Thoracic aorta (tissue), 2 donors: ENCODE data around the gene GPALPP1. TPM values are rescaled to one million over a fixed set of nuclear protein-coding genes. Genes with fewer than 3 reads are reported as not detected.

Experiments
- ATAC-seq: fragments of 150-250 bp; one replicate; pipeline ENCODE4 v1.8.0; 2017; ENCODE audit warnings: low read depth; ENCODE audit not compliant: insufficient number of reproducible peaks, low FRiP score
- DNase-seq: peaks from one replicate; pipeline ENCODE4 v3.0.0-alpha.2; 2020; ENCODE audit warnings: low spot score
- H3K27ac ChIP-seq, 2 donors: fragments of 200-600 bp; sonication (generic); 1 replicate in 1 of 2; 2 replicates in 1 of 2; pipeline ENCODE4 v1.5.1; 2016; ENCODE audit warnings: mild to moderate bottlenecking in 2 of 2, moderate library complexity in 2 of 2
- H3K27me3 ChIP-seq: fragments of 200-600 bp; sonication (generic); replicated peaks from 2 replicates; pipeline ENCODE4 v1.6.0; 2016; ENCODE audit warnings: mild to moderate bottlenecking; ENCODE audit not compliant: insufficient read depth
- H3K36me3 ChIP-seq: fragments of 200-600 bp; sonication (generic); one replicate; pipeline ENCODE4 v1.5.1; 2016
- H3K4me1 ChIP-seq, 2 donors: fragments of 200-600 bp; sonication (generic); 1 replicate in 1 of 2; 2 replicates in 1 of 2; pipeline versions ENCODE4 v1.5.1 to v1.6.0; 2016; ENCODE audit warnings: low read depth in 2 of 2, mild to moderate bottlenecking in 1 of 2; ENCODE audit not compliant: control insufficient read depth in 1 of 2
- H3K4me3 ChIP-seq: fragments of 200-600 bp; sonication (generic); 2 replicates; pipeline ENCODE4 v1.5.1; 2016; ENCODE audit warnings: mild to moderate bottlenecking
- H3K9me3 ChIP-seq: fragments of 200-600 bp; sonication (generic); 2 replicates; pipeline ENCODE4 v1.5.1; 2016
- total RNA-seq, 2 donors: library from RNA; depleted of rRNA; stranded (reverse); fragments of >200 nt; gene quantifications; one replicate each; pipeline versions ENCODE4 v1.1.0 to v1.2.3, GENCODE V29; 2016
- TF ChIP-seq, protein P1 (sequence below): fragments of 200-600 bp; sonication (generic); IDR thresholded peaks from one replicate; pipeline ENCODE4 v1.5.1; 2019; ENCODE audit warnings: antibody characterized with exemption

GPALPP1 gene
- total RNA-seq, 2 donors from 2014 or later: 33.6 to 34.3 TPM

DNA sequence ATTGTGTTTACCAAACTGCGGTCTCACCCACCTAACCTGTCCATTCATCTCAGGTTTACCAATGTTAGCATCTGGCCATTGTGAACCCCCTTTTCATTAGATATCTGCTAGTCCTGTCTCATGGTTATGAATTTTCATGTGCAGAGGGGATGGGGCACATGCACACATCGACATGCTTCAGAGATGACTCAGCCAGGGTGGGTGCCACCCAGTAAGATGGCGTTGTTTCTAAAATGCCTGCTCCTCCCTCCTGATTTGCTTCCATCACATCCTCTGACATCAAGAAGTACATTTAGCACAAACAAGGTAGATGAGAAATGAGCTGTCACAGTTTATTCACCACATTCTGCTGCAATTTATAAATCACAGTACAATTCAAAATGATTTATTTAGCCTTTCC, 51.3 kb downstream of the GPALPP1 start:
- no peaks in the 10 kb centered on the region for H3K9me3 ChIP-seq
- H3K4me3 ChIP-seq: no peak overlapping the region
- no peaks in the 10 kb centered on the region for H3K4me1 ChIP-seq
- ATAC-seq (no peak), DNase-seq (no peak)
- H3K36me3 ChIP-seq: no peaks in the 10 kb centered on the region
- H3K27me3 ChIP-seq: no peaks in the 10 kb centered on the region
- TF ChIP-seq, protein P1, sequence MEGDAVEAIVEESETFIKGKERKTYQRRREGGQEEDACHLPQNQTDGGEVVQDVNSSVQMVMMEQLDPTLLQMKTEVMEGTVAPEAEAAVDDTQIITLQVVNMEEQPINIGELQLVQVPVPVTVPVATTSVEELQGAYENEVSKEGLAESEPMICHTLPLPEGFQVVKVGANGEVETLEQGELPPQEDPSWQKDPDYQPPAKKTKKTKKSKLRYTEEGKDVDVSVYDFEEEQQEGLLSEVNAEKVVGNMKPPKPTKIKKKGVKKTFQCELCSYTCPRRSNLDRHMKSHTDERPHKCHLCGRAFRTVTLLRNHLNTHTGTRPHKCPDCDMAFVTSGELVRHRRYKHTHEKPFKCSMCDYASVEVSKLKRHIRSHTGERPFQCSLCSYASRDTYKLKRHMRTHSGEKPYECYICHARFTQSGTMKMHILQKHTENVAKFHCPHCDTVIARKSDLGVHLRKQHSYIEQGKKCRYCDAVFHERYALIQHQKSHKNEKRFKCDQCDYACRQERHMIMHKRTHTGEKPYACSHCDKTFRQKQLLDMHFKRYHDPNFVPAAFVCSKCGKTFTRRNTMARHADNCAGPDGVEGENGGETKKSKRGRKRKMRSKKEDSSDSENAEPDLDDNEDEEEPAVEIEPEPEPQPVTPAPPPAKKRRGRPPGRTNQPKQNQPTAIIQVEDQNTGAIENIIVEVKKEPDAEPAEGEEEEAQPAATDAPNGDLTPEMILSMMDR: no peak
- H3K27ac ChIP-seq: no peak overlapping the region

DNA sequence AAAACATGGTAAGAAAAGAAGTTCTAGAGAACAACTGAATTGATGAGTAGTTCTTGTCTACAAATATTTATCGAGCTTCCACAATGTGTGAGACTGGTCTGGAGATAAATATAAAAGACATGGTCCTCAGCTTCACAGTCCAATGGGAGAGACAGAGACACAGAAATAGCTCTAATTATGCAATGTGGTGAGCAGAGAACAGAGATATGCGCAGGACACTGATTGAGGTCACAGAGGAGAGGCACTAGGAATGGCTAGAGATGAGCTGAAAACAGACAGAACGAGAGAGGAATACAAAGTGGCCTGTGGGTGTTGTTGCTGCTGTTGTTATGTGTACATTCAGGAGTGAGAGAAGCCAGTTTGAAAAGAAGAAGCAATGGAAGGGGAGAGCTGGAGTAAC, 53.2 kb downstream of the GPALPP1 start:
- no peak for ATAC-seq
- Histone ChIP-seq H3K4me3 (no peak overlapping the region), H3K36me3 (no peaks in the 10 kb centered on the region), H3K4me1 (peaks cover 0 to 11% of the 10 kb centered on the region in 2 donors), H3K27me3 (no peaks in the 10 kb centered on the region), H3K9me3 (no peaks in the 10 kb centered on the region), H3K27ac (no peak overlapping the region)
- no peak for DNase-seq
- TF ChIP-seq, protein P1: no peak

DNA sequence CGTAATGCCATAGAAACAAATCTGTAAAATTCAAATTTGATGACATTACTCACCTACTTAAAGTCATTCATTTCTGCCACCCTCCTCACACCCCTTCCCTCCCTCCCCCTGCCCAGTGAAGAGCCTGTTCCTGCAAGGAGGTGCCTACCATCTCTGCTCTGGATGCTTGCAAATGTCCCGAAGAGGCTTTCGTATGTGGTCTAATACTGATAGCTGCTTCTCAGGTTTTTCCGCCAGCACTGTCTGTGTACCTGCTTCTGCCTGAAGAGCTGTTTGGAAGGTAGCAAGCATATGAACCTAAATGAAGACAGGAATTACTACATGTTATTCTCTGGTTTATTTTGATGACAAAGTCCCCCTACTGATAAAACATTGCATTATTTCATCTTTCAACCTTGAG, 57.1 kb downstream of the GPALPP1 start:
- TF ChIP-seq, protein P1: no peak
- DNase-seq: no peak
- Histone ChIP-seq H3K36me3 (no peaks in the 10 kb centered on the region), H3K4me3 (peak overlapping the region; percentile 66), H3K27ac (no peak overlapping the region), H3K9me3 (no peaks in the 10 kb centered on the region), H3K4me1 (peaks cover 0 to 13% of the 10 kb centered on the region in 2 donors), H3K27me3 (no peaks in the 10 kb centered on the region)
- no peak for ATAC-seq

DNA sequence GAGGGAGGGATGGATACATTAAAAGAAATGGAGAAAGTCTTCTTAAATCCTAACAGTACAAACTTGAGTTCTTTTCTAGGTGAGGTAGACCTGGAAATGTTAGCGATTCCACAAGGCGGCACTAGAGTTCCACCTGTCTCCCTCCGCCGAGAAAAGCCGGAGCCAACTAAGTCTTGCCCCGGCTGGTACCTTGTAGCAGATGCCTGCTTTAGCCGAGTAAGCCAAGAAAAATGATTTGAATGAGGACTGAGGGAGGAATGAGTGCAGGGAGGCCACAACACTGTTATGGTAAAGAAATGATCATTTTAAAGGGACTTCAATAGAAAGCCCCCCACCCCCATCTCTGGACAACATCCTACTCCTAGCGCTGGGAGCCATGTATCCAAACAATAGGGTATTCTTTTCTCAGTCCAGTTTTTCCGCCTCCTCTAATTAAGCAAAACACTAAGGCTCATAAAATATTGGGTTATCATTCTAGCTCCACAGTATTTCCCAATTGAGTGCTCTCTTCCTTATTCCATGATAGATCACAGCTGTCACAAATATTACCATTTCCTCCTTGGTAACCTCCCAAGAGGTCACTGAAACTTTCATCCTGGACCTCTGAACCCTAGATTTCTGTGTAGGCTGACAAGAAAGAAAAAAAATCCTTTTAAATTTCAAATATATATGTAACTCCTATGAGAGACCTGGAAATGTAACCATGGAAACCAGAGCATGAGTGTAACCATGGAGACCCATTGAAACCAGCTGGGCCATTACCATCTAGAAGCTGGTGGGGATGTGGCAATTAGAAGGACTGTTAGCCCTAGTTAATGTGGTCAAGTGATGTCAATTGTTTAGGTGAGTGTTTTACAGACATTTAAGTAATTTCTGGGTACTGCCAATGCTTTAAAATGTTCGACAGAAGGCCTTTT, 58.3 kb downstream of the GPALPP1 start:
- TF ChIP-seq, protein P1: peak; percentile 83
- Histone ChIP-seq H3K9me3 (no peaks in the 10 kb centered on the region), H3K4me1 (peaks cover 0 to 13% of the 10 kb centered on the region in 2 donors), H3K4me3 (peak overlapping the region; percentile 66), H3K36me3 (no peaks in the 10 kb centered on the region), H3K27me3 (no peaks in the 10 kb centered on the region), H3K27ac (no peak overlapping the region)
- DNase-seq: peak; percentile 16
- ATAC-seq: peak; percentile 67

DNA sequence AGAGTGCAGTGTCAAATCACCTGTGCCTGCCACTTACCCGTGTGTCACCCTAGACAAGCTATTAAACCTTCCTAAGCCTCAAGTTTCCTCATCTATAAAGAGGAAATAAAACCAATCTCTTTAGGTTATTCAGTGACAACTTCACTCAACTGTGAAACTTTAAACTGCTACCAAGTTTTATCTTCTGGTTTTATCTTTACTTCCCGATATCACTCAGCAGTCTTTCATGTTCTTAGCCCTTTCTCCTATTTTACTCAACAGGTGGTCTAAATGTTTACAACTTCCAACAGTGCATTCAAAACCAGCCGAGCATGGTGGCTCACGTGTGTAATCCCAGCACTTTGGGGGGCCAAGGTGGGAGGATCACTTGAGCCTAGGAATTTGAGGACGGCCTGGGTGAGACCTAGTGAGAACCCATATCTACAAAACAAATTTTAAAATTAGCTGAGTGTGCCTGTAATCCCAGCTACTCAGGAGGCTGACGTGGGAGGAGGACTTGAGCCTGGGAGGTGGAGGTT, 59.6 kb downstream of the GPALPP1 start:
- peaks cover 0 to 13% of the 10 kb centered on the region in 2 donors for H3K4me1 ChIP-seq
- H3K36me3 ChIP-seq: no peaks in the 10 kb centered on the region
- no peaks in the 10 kb centered on the region for H3K9me3 ChIP-seq
- no peaks in the 10 kb centered on the region for H3K27me3 ChIP-seq
- DNase-seq (no peak), ATAC-seq (no peak)
- H3K4me3 ChIP-seq: no peak overlapping the region
- no peak overlapping the region for H3K27ac ChIP-seq
- TF ChIP-seq, protein P1: no peak
